ENCODE data around the gene G6PC3.
"Not testable (repeated sequence)": the region's sequence is repeated elsewhere in the genome, so short reads cannot be mapped to it uniquely, and the experiment has no call there.

The G6PC3 gene

DNA sequence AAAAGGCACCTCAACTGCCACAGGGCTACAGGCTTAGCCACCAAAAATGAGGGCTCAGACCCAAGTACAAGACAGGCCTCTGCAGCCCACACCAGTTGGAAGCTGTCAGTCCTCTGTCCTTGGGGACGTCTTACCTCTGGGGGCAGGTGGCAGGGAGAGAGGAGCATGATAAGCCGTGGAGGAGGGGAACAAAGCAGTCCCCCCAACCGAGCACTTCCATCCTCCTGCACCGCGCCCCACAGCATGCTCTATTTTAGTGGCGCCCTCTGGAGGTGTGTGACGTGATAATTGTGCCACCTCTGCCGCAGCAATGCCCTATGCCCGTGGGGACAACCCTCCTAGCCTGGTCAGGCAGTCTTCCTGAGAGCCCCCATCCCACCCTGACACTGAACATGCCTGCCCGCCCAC lies 13.6 kb downstream of the G6PC3 start:
- DNase-seq = peak; percentile 46 to 70 (median 56)

DNA sequence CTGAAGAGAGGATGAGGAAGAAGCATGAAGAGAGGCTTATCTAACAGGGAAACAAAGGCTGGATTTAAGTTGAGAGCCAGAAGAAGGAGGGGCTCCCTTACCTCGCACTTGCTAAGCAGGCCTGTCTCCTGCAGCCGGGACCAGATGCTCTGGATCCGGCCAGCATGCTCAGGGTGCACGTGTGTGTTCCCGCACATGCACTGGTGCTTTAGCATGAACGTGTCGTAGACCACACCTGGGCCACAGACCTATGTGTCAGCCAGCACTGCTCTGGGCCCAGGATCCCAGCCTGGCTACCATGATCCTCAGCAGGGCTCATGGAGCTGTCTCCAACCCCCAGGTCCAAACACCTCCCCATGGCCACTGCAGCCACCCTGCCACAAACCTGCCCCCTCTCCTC lies 14.4 kb downstream of the G6PC3 start:
- DNase-seq = no peak

DNA sequence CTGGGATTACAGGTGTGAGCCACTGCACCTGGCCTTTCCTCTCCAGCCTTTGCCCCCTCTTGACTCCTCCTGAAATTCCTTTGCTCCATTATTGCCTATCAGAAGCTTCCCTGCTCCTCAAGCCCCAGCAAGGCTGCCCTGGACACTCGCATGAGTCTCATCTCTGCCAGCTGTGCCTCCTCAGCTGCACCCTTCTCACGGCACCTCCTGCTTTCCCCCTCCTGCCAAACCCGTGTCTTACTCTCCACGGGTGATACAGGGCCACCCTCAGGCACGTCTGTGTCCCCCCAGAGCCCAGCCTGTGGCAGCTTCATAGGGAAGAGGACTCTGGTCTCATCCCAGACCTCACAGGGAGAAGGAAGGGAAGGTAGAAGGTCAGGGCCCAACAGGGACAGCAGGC lies 15.4 kb downstream of the G6PC3 start:
- DNase-seq = no peak

DNA sequence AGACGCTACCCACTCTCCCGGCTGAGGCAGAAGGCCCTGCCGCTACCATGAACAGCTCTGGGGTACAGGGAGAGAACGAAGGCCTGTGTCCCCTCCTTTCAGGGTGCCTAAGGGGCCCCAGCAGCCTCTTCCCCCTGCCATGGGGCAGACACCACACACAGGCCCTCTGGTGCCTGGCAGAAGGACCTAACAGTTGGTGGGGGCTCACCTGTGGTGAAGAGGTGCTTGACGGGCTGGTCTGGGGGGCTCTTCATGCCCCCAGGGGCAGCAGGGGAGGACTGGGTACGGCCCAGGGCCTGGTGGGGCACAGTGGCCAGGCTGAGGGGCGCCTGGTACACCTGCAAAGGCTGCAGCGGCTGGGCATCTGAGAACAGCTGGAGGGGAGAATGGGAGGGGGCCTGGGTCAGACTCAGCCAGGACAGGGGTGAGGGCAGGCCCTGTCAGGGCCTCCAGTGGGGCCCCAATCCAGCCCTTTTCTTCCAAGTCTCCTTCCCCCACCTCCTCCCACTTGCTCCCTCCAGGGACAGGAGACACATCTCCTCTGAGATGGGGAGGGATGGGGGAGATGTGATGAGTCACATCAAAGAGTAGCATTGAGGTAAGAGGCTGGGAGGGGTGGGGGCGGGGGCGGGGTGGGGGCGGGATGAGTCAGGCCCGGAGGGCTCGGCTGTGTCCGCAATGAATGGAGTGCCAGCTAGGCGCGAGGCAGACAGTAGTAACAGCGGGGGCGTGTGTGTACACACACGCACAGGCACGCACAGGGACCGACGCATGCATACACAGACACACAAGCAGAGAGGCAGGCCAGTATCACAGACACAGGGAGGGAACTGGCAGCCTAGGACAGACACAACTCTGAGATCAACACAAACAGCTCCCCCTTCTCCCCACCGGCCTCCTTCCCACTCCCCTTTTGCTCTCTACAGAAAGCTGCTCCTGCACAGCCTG lies 16.1 kb downstream of the G6PC3 start:
- peak; percentile 58 to 72 (median 63) for DNase-seq

DNA sequence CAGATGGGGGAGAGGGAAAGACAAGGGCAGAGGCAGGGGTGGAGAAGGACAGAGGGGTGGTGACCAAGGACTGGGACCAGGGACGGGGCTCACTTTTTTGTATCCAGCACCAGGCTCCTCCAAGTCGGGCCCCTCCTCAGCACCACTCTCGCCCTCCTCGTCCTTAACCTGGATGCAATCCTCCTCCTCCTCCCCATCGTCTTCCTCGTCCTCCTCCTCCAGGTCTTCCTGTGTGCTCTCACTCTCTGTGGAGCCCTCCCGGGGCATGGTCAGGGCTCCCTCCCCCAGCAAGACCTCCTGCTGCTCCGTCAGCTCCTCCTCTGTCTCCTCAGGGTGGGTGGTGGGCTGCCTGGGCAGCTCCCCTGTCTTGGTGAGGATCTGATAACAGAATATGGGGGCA lies 16.8 kb downstream of the G6PC3 start:
- DNase-seq = no peak

DNA sequence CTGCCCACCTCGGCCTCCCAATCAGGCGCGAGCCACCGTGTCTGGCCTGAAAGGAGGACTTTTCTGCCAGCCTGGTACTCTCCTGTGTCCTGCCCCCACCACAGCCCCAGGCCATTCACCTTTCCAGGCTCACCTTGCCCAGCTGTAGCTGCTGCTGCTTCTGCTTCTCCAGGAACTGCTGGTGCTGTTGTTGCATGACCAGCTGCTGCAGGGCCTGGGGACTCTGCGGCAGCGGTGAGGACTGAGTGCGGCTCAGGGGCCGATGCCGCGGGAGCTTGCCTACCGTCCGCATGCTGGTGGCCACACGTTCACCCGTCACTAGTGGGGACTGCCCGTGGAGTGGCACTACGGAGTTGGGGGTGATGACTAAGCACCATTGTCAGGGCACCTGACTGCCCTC lies 17.7 kb downstream of the G6PC3 start:
- no peak for DNase-seq

DNA sequence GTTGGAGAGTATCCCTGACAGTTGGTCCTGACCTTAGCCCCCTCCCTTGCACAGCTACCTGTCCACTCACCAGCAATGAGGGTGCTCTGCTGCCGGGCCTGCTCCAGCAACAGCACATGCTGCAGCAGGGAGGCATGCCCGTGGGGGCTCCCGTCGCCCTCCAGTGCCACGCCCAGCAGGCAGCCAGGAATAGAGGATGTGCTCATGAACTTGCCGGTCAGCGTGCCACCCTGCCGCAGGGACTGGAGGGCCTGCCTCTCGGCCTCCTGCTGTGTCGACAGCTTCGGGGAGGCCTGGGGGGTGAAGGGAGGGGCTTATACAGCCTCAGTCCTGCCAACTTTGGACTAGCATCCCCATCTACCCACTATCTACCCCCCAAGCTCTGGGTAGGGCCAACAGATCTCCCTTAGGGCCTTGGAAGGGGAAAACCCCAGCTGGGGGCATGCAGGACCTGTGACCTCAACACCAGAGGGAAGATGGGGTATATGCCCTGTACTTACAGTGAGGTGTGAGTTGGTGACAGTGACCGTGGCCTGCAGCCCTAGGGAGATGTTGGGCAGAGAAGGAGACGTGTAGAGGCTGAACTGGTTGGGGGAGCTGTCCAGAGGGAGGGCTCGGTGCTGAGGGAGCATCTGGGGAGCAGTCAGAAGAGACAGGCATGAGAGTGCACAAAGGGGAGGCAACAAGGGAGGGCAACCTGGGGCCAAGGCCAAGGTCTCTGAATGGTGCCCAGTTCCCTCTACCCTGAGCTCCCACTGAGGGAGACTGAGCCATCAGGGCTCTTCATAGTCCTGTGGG lies 20.9 kb downstream of the G6PC3 start:
- no peak for DNase-seq

DNA sequence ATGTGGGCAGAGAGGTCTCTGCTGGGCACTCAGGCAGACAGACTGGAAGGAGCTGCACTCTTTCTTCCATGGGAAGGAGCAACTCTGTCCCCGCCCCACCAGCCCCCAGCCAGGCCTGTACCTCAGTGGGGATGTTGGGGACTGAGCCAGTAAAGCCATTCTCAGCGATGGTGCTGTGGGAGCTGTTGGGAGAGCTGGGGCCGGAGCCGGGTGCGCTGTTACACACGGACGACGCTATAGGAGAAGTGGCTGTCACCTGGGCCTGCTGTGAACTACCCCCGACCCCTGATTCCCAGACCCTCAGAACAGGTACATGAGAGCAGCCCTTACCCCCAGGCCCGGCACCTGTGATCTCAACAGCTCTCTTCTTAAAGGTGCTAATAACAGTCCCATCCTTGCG lies 21.5 kb downstream of the G6PC3 start:
- no peak for DNase-seq

DNA sequence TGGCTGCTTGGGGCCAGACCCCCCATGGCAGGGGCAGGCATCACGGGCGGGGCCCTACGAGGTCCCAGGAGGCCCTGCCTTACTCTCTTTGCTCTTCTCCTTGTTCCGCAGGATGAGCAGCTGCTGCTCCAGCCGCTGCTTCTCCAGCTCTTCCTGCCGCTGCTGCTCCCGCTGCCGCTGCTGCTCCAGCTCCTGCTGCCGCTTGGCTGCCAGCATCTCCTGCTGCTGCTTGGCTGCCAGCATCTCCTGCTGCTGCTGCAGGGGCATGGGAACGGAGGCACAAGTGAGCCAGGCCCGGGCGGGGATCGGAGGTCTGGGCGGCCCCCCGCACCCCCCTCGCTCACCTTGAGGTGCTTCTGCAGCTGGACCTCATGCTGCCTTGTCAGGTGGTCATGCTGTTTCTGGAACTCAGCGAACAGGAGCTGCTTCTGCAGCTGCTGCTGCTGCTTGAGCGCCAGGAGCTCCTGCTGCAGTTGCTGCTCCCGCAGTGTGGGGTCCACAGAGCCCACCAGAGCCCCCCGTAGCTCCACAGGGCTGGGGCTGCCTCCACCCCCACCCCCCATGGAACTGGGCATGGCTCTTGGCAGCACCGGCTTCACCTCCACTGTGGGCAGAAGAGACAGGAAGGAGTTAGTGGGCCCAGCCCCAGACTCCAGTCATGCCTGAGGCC lies 22.8 kb downstream of the G6PC3 start:
- no peak for DNase-seq

DNA sequence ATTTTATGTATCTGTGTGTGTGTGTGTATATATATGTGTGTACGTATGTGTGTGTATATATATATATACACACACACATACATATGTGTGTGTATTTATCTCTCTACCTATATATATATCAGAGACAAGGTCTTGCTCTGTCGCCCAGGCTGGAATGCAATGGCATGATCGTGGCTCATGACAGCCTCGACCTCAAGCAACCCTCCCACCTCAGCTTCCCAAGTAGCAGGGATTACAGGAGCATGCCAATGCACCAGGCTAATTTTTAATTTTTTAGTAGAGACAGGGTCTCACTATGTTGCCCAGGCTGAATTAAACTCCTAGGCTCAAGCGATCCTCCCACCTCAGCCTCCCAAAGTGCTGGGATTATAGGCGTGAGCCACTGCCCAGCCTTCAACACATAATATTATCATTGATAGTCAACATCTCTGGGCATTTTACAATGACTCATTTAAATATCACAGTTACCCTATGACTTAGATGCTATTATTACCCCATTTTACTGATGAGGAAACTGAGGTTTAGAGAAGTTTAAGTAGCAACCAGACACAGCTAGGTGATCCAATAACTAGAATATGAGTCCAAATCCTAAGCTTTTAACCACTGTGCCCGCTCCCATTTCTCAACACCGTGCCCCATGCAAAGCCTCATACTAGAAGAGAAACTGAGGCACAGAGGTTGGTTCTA lies 24.3 kb downstream of the G6PC3 start:
- DNase-seq = peak in 2 of 3 donors; percentile 46 to 63

DNA sequence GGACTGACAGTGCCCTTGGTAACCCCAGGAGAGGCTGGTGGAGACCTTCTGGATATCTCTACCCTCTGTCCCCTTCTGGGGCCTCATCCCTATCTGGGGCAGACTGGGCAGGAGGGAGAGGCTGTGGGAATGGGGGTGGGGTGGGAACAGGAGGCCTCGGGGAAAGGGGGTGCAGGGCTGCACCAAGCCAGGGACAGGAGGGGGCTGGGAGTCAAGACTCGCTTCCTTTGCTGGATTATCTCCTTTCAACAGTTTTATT lies 24.8 kb downstream of the G6PC3 start:
- DNase-seq = no peak

DNA sequence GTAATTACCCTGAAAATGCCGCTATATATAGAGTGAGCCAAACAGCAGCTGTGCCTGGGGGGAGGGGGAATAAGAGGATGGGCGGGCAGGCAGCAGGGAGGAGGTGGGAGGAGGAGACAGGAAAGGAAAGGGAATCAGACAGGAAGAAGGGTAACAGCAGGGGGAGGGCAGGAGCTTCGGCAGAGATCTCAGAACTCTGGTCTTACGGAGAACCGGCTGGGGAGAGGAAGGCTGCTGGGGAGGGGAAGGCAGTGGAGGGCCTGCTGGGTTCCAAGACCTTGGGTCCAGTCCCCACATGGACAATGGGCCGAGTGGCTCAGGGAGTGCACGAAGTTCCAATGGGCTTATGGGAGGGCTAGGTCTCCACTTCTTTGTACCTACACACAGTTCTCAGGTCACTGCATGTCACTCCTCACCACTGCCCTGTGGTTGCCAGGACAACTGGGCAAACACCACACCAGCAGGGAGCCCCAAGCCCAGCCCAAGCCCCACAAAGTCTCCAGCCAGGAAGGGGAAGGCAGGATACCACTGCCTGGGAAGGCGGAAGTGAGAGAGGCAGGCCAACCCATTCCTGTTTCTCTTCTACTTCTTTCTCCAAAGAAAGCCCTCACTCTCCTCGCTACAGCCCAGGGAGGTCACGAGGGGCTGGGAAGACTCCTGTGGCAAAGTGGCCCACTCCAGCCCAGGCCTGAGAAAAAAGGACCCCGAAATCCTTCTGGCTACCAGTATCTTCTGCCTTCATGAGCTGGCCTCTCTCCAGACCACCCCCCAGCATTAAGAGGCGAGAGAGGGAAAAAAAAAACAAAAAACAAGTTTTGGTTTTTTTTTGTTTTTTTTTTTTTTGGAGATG lies 25.3 kb downstream of the G6PC3 start:
- DNase-seq = peak; percentile 62 to 76 (median 70)

DNA sequence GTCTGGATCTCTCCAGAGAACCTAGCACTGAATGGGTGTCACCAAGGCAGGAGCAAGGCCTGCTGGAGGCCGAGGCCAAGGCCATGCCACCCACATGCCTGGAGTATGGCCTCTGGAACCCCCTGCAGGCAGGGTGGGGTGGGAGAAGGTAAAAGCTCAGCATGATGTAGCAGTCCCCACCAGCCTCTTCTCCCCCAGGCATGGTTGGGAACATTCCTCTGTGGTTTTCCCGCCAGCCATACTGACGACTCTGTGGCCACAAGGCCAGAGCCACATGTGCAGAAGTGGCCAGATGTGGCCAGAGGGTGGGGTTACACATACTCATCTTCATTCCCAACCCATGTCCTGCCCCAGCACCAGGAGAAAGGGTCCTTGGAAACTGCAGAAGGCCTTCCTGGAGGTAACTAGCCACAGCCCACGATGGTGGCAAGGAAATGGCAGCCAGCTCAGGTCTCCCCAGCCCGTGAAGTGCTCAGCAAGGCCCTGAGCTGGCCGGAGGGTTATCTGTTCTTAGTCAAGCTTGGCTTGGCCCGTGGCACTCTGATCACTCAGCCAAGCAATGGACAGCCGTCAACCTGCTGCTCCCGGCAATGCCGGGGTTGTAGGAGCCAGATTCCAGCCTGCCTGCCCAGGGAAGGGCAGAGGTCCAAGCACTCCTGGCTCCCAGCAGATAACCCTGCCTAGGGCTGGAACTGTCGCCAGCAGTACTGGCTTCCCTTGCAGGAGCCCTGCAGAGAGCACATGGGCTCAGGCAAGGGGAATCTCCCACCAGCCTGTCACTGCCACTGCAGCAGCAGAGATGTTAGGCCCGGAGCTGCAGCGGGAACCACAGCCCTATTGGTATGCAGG lies 26.8 kb downstream of the G6PC3 start:
- no peak for DNase-seq

DNA sequence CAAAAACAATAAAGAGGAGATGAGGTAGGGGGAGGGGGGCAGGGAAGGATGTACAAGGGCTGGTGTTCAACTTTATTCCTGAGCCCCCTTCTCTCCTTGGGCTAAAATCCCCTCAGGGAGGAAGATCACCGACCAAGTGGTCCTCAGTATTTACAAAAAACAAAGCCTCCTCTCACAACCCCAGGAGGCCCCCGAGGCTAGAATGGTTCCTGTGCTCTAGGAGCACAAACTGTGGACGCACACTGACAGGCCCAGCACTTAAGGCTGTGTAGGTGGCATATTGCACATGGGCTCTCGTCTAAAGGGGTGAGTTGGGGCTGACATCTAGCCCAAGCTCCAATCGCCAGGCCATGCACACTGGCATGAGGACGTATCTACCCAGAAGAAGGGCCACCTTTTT lies 31.3 kb downstream of the G6PC3 start:
- not testable (repeated sequence) for DNase-seq

DNA sequence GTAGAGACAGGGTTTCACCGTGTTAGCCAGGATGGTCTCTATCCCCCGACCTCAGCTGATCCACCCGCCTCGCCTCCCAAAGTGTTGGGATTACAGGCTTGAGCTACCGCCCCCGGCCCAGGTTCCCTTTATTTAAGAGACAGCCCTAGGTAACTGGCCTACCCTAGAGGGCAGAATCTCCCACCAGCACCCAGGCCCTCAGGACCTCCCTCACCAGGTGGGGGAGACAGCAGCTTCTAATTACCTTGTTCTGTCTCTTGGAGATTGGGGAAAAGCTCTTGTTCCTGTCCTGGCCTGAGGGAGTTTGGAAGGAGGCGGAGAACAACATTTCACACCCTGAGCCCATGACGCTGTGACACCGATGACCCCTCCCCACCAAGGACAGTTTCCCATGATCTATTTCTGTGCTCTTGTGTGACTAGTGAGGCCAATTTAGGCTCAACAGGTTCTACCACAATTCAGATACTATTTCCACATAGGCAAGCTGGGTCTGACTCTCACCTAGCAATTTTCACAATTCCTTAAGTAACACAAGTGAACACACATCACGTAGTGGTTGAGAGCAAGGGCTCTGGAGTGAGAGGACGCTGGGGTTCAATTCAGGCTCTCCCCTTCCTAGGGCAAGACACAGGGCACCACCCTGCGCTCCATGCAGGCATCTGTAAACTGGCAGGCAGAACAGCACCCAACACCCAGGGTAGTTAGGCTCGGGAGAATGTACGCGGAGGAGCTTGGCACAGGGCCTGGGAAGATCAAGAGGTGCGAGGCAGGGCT lies 32.5 kb downstream of the G6PC3 start:
- DNase-seq = no peak

DNA sequence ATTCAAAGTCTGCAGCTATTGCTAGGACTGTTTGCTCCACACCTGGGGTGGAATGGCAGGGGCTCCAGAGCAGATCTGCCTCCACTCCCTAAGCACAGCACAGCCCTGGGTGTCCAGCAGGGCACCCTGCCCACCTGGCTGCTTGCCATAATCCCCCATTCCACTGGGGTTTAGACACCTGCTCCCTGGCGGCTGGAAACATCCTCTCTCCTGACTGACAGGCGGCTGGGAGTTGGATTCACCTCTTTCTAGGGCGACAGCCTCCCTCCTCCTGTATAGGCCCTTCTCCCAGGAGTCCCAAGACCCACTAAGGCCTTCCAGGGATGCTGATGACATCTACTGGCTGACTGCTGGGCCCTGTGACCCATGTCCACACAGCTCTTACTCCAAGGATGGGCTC lies 34.9 kb downstream of the G6PC3 start:
- no peak for DNase-seq

DNA sequence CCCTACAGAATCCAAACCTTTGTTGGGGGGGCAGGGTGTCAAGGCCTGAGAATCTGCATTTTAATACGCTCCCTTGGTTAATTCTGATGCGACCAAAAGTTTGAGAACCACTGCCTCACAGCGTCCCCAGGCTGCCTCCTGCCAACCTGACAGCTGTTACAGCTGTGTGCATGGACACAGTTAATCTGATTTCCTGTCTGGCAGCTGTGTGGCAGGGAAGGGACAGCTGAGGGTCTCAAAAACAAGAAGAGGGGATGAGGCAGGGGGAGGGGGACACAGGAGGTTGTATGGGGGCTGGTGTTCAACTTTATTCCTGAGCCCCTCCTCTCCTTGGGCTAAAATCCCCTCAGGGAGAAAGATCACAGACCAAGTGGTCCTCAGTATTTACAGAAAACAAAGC lies 35.4 kb downstream of the G6PC3 start:
- no peak for DNase-seq

DNA sequence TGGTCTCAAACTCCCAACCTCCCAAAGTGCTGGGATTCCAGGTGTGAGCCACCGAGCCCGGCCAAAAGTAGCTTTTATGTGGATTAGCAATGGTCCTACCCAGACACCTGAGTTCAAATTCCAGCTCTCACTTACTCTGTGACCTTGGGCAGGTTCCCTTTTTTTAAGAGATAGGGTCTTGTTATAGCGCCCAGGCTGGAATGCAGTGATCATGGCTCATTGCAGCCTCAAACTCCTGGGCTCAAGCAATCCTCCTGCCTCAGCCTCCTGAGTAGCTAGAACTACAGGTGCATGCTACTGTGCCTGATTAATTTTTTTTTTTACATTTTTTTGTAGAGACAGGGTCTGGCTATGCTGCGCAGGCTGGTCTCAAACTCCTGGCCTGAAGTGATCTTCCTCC lies 36.3 kb downstream of the G6PC3 start:
- DNase-seq = no peak

DNA sequence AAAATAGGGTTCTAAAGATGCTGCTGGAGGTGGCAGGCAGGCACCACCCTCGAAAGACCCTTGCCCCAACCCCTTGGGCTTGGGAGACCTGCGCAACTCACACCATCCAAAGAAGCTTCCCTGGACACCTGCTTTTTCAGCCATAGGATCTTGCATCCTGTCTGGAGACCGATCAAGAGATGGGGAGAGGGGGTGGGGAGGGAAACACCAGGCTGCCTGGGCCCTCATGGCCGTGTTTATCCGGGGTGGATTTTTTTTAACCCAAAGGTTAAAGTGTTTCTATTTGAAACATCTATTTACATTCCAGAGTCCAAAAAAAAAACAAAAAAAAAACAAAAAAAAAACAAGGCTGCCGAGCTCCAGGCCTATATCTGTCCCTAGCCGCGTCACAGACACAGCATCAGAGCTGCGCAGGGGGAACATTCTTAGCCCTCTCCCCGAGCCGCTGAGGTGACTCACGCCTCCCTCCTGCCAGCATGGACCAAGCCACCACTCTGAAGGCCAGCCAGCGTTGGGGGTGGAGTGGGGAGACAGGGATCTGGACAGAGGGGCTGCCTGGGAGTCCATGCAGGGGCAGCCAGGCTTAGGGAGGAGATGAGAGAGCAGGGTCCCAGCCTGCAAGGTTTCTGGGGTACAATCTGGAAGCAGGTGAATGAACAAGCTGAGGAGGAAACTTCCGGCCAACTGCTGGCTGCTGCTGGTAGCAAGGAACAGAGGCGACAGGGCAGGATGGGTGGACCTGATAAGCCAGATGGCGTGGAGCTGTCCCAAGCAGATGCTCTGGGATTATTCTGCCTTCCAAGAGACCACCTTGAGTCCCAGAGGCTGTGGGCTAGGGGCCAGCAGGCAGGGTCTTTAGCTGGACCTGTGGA lies 38.1 kb downstream of the G6PC3 start:
- no peak for DNase-seq

DNA sequence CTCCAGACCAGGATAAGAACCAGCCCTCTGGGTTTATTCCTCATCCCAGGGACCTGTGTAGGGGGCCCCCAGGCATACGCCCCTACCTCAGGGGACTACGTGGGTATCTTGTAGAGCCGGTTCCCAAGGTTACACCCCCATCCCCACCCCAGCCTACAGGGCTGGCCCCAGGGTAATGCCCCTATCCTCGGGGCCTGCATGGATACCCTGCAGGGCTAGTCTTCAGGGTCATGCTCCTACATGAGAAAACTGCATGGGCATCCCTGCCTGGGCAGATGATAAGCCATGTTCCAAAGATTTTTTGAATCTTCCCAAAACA lies 38.7 kb downstream of the G6PC3 start:
- no peak for DNase-seq

All from suppressor macrophage treated with lipopolysaccharide for 1 hour (primary cell).